Pancreas (tissue), 10 donors: ENCODE data around the gene PRKCA. TPM values are rescaled to one million over a fixed set of nuclear protein-coding genes. Genes with fewer than 3 reads are reported as not detected.

Experiments
- ATAC-seq, 4 donors: fragments of 200-7000 bp; cut with Tn5 transposase; one replicate each; pipeline versions ENCODE4 v1.8.0 to v1.9.1; 2020; ENCODE audit warnings: mild to moderate bottlenecking in 4 of 4, moderate library complexity in 4 of 4
- DNase-seq, 6 donors: peaks; one replicate each; pipeline ENCODE4 v3.0.0-alpha.2; 2020
- FAIRE-seq: peaks from 2 replicates; lab custom pipeline; 2012; peaks lifted over from hg19 to GRCh38; lab: Jason Lieb, UNC
- H3K27ac ChIP-seq, 4 donors: fragments of 200-600 bp; sonication (generic); 1 replicate in 3 of 4; 2 replicates in 1 of 4; pipeline versions ENCODE4 v1.5.0 to v1.8.0; 2020
- H3K27me3 ChIP-seq, 4 donors: fragments of 200-600 bp; one replicate each; pipeline ENCODE4 v1.8.0; 2021
- H3K36me3 ChIP-seq, 3 donors: fragments of 200-600 bp; sonication (generic) in 1 of 3; one replicate each; pipeline versions ENCODE4 v1.5.0 to v1.8.0; 2020 to 2021
- H3K4me1 ChIP-seq, 3 donors: fragments of 200-600 bp; one replicate each; pipeline ENCODE4 v1.8.0; 2021
- H3K4me3 ChIP-seq, 4 donors: fragments of 200-600 bp; sonication (generic) in 2 of 4; one replicate each; pipeline versions ENCODE4 v1.5.0 to v1.8.0; 2020 to 2021
- H3K9me3 ChIP-seq, 4 donors: fragments of 200-600 bp; one replicate each; pipeline ENCODE4 v1.8.0; 2021
- CTCF ChIP-seq, 4 donors: fragments of 200-600 bp; sonication (generic) in 3 of 4; IDR thresholded peaks; one replicate each; pipeline versions ENCODE4 v1.5.0 to v1.8.0; 2021; ENCODE audit warnings: antibody characterized with exemption in 4 of 4
- WGBS, 2 donors: extraction: QIAGEN DNeasy Blood & Tissue Kit; methylation state at CpG; one replicate each; pipeline ENCODE4 v1.1.7; 2013; 5-methylcytosine and 5-hydroxymethylcytosine counted together
- intact Hi-C, 3 donors: fragments of 100-400 bp; cut with DNase I; formaldehyde crosslinking; loops; one replicate each; pipeline versions ENCODE4 v1.11.1 to v1.14.2; 2022
- polyA plus RNA-seq, 2 donors: library from polyadenylated mRNA; stranded (reverse); fragments of 200-250 nt; gene quantifications; one replicate each; pipeline ENCODE4 v1.2.3, GENCODE V29; 2013
- total RNA-seq, 6 donors: library from RNA; stranded (reverse); fragmentation: NEBNext Ultra II Directional in 4 of 6; extraction: Animal tissue kit (Norgen Biotek cat#: 25700) in 4 of 6; gene quantifications; one replicate each; pipeline versions ENCODE4 v1.2.1 to v1.2.4, GENCODE V29; 2021 to 2023
- donor health status: healthy with polysubstance abuse.
- donor health status: DM: no; HTN: no; CAD: no; lungs with moderate emphysema.
- donor health status: DM: no; HTN: no; CAD: no.
- donor health status: control.
- donor health status: control.
- donor health status: Bipolar disorder and iron deficiency.
- donor health status: DM: yes; HTN: yes; CAD: no.
- donor health status: DM: no; HTN: no; CAD: no.
- donor health status: DM: no; HTN: no; CAD: no.
- donor health status: DM: yes; HTN: yes; CAD: no.

The PRKCA gene
- total and polyA plus RNA-seq, 8 donors = 3.5 to 22.3 (median 10.2) TPM

GRCh38 chr17:66817750-66818149, 515.3 kb downstream of the PRKCA start:
- Histone ChIP-seq H3K4me3 (no peak overlapping the region), H3K4me1 (no peaks in the 10 kb centered on the region), H3K27ac (no peak overlapping the region), H3K27me3 (no peaks in the 10 kb centered on the region), H3K36me3 (no peaks in the 10 kb centered on the region), H3K9me3 (no peaks in the 10 kb centered on the region)
- DNase-seq = no peak
- no peak for FAIRE-seq
- no peak for TF ChIP-seq CTCF (IDR thresholded peaks at IDR 0.05)
- WGBS, 2 donors = 93 to 100% methylated on average over 1 of the region's 1 CpG
- ATAC-seq = no peak
- intact Hi-C loops = no loop called here

- H3K4me1 ChIP-seq = no peaks in the 10 kb centered on the region
- H3K27me3 ChIP-seq = no peaks in the 10 kb centered on the region
- H3K36me3 ChIP-seq = no peaks in the 10 kb centered on the region
- DNase-seq (no peak), ATAC-seq (no peak), FAIRE-seq (no peak)
- H3K9me3 ChIP-seq = no peaks in the 10 kb centered on the region
- no peak for TF ChIP-seq CTCF (IDR thresholded peaks at IDR 0.05)
- intact Hi-C loops = no loop called here
- H3K27ac ChIP-seq = no peak overlapping the region
- 76 to 78% methylated on average over 6 of the region's 6 CpGs for WGBS, 2 donors
- H3K4me3 ChIP-seq = no peak overlapping the region
These were observed 517.1 kb downstream of the PRKCA start for GRCh38 chr17:66819466-66819865.

- 78 to 84% methylated on average over 8 of the region's 8 CpGs for WGBS, 2 donors
- no peak for TF ChIP-seq CTCF (IDR thresholded peaks at IDR 0.05)
- ATAC-seq (no peak), DNase-seq (no peak), FAIRE-seq (no peak)
- no peaks in the 10 kb centered on the region for H3K9me3 ChIP-seq
- no peak overlapping the region for H3K27ac ChIP-seq
- H3K36me3 ChIP-seq = no peaks in the 10 kb centered on the region
- no peaks in the 10 kb centered on the region for H3K4me1 ChIP-seq
- H3K4me3 ChIP-seq = no peak overlapping the region
- no peaks in the 10 kb centered on the region for H3K27me3 ChIP-seq
- intact Hi-C loops = no loop called here
These were observed 519.6 kb downstream of the PRKCA start for GRCh38 chr17:66822009-66822408.

GRCh38 chr17:66826856-66827255, 524.4 kb downstream of the PRKCA start:
- TF ChIP-seq CTCF (IDR thresholded peaks at IDR 0.05) = no peak
- no peaks in the 10 kb centered on the region for H3K36me3 ChIP-seq
- 71 to 72% methylated on average over 6 of the region's 6 CpGs for WGBS, 2 donors

GRCh38 chr17:66829386-66829864, 527.0 kb downstream of the PRKCA start:
- ATAC-seq = peak; percentile 94 to 99 (median 96)
- no peaks in the 10 kb centered on the region for H3K9me3 ChIP-seq
- peak overlapping the region in 1 of 4 donors; percentile 17 for H3K4me3 ChIP-seq
- 1 to 2% methylated on average over 18 of the region's 18 CpGs for WGBS, 2 donors
- DNase-seq = peak in 5 of 6 donors; percentile 55 to 71 (median 64)
- FAIRE-seq = no peak
- H3K27me3 ChIP-seq = peaks cover 0 to 1% (median 0%) of the 10 kb centered on the region in 4 donors
- H3K4me1 ChIP-seq = no peaks in the 10 kb centered on the region
- intact Hi-C loops = no loop called here
- no peak for TF ChIP-seq CTCF (IDR thresholded peaks at IDR 0.05)
- H3K27ac ChIP-seq = no peak overlapping the region
- H3K36me3 ChIP-seq = no peaks in the 10 kb centered on the region

More at GRCh38 chr17:66826856-66827255, 524.4 kb downstream of the PRKCA start:
- Histone ChIP-seq H3K4me1 (no peaks in the 10 kb centered on the region), H3K27ac (no peak overlapping the region), H3K4me3 (no peak overlapping the region), H3K27me3 (no peaks in the 10 kb centered on the region), H3K9me3 (no peaks in the 10 kb centered on the region)
- intact Hi-C loops = no loop called here
- FAIRE-seq = no peak
- DNase-seq = no peak
- ATAC-seq = no peak
